H9 (cell line): ENCODE measurements around the gene SPACA5. TPM values are rescaled to one million over a fixed set of nuclear protein-coding genes. Genes with fewer than 3 reads are reported as not detected.
A peak's percentile ranks its signal among the peaks of the same experiment; 100 is the strongest.

Experiments used
- DNase-seq: peaks from one replicate; pipeline ENCODE4 v3.0.0-alpha.2; 2017
- H2AFZ ChIP-seq: one replicate; pipeline ENCODE4 v1.6.1; 2013; ENCODE audit warnings: mild to moderate bottlenecking, low read length, control low read depth, moderate library complexity
- H2AK5ac ChIP-seq: 2 replicates; pipeline ENCODE4 v1.6.1; 2013; ENCODE audit warnings: low read length, control low read depth, mixed read lengths; ENCODE audit not compliant: insufficient read length
- H2BK120ac ChIP-seq: one replicate; pipeline ENCODE4 v1.6.1; 2013; ENCODE audit warnings: low read depth, mild to moderate bottlenecking, low read length, control low read depth, inconsistent platforms; ENCODE audit not compliant: poor library complexity, severe bottlenecking
- H2BK12ac ChIP-seq: 2 replicates; pipeline ENCODE4 v1.6.1; 2013; ENCODE audit warnings: low read length, control low read depth, mixed read lengths, low read depth; ENCODE audit not compliant: insufficient read length
- H2BK15ac ChIP-seq: 2 replicates; pipeline ENCODE4 v1.6.1; 2013; ENCODE audit warnings: low read depth, low read length, control low read depth
- H2BK20ac ChIP-seq: one replicate; pipeline ENCODE4 v1.6.1; 2013; ENCODE audit warnings: low read depth, mild to moderate bottlenecking, low read length, control low read depth, inconsistent platforms; ENCODE audit not compliant: poor library complexity, severe bottlenecking
- H2BK5ac ChIP-seq: 2 replicates; pipeline ENCODE4 v1.6.1; 2013; ENCODE audit warnings: low read length, control low read depth, mixed read lengths; ENCODE audit not compliant: insufficient read length
- H3K14ac ChIP-seq: 2 replicates; pipeline ENCODE4 v1.6.1; 2013; ENCODE audit warnings: low read length, control low read depth; ENCODE audit not compliant: insufficient read depth
- H3K18ac ChIP-seq: 2 replicates; pipeline ENCODE4 v1.6.1; 2013; ENCODE audit warnings: low read depth, mild to moderate bottlenecking, mixed read lengths, low read length, control low read depth; ENCODE audit not compliant: insufficient read length
- H3K23ac ChIP-seq: 2 replicates; pipeline ENCODE4 v1.6.1; 2013; ENCODE audit warnings: low read length, control low read depth, mixed read lengths, low read depth; ENCODE audit not compliant: insufficient read length
- H3K23me2 ChIP-seq: 2 replicates; pipeline ENCODE4 v1.6.1; 2013; ENCODE audit warnings: low read depth, mild to moderate bottlenecking, mixed read lengths, low read length, control low read depth; ENCODE audit not compliant: insufficient read length, poor library complexity, severe bottlenecking
- H3K27ac ChIP-seq: 2 replicates; pipeline ENCODE4 v1.5.1; 2013; ENCODE audit warnings: low read length, control low read depth, mixed read lengths, low read depth; ENCODE audit not compliant: insufficient read length
- H3K27me3 ChIP-seq: 2 replicates; pipeline ENCODE4 v1.6.1; 2013; ENCODE audit warnings: low read length, control low read depth, inconsistent platforms; ENCODE audit not compliant: insufficient read depth
- H3K4ac ChIP-seq: 2 replicates; pipeline ENCODE4 v1.6.1; 2013; ENCODE audit warnings: low read depth, mild to moderate bottlenecking, control low read depth, inconsistent platforms, low read length, moderate library complexity
- H3K4me1 ChIP-seq: 2 replicates; pipeline ENCODE4 v1.6.1; 2013; ENCODE audit warnings: low read length, control low read depth, inconsistent platforms; ENCODE audit not compliant: insufficient read depth
- H3K4me2 ChIP-seq: 2 replicates; pipeline ENCODE4 v1.6.1; 2013; ENCODE audit warnings: low read length, control low read depth, mixed read lengths; ENCODE audit not compliant: insufficient read length, insufficient read depth
- H3K56ac ChIP-seq: 2 replicates; pipeline ENCODE4 v1.6.1; 2013; ENCODE audit warnings: low read depth, mild to moderate bottlenecking, mixed read lengths, low read length, control low read depth; ENCODE audit not compliant: insufficient read length
- H3K79me1 ChIP-seq: 2 replicates; pipeline ENCODE4 v1.6.1; 2013; ENCODE audit warnings: low read depth, mild to moderate bottlenecking, moderate library complexity, low read length, control low read depth, inconsistent platforms; ENCODE audit not compliant: insufficient read depth, poor library complexity, severe bottlenecking
- H3K79me2 ChIP-seq: 2 replicates; pipeline ENCODE4 v1.6.1; 2013; ENCODE audit warnings: low read length, control low read depth, inconsistent platforms; ENCODE audit not compliant: insufficient read depth
- H3K9ac ChIP-seq: 2 replicates; pipeline ENCODE4 v1.6.1; 2013; ENCODE audit warnings: low read length, control low read depth, mixed read lengths; ENCODE audit not compliant: insufficient read length; ENCODE audit errors: extremely low read depth
- H3K9me3 ChIP-seq: one replicate; pipeline ENCODE4 v1.6.1; 2013; ENCODE audit warnings: low read depth, low read length, inconsistent platforms; ENCODE audit not compliant: control insufficient read depth
- H3T11ph ChIP-seq: one replicate; pipeline ENCODE4 v1.6.1; 2013; ENCODE audit warnings: mild to moderate bottlenecking, low read length, control low read depth, inconsistent platforms
- H4K20me1 ChIP-seq: one replicate; pipeline ENCODE4 v1.6.1; 2013; ENCODE audit not compliant: control insufficient read depth, insufficient read length, insufficient read depth
- H4K5ac ChIP-seq: 2 replicates; pipeline ENCODE4 v1.6.1; 2013; ENCODE audit warnings: low read depth, mild to moderate bottlenecking, mixed read lengths, low read length, control low read depth; ENCODE audit not compliant: insufficient read length
- H4K8ac ChIP-seq: replicated peaks from 2 replicates; pipeline ENCODE4 v1.6.1; 2013; ENCODE audit warnings: low read length, control low read depth, mixed read lengths, low read depth; ENCODE audit not compliant: insufficient read length
- H4K91ac ChIP-seq: 2 replicates; pipeline ENCODE4 v1.6.1; 2013; ENCODE audit warnings: low read depth, mild to moderate bottlenecking, moderate library complexity, mixed read lengths, low read length, control low read depth; ENCODE audit not compliant: insufficient read length
- H3K27ac Mint-ChIP-seq, 3 experiments: 2 replicates in 2 of 3; 3 replicates in 1 of 3; pipeline ENCODE4 v1.8.0; 2020 to 2021; ENCODE audit warnings: mixed read lengths in 3 of 3, mild to moderate bottlenecking in 1 of 3, moderate library complexity in 1 of 3
- H3K27me3 Mint-ChIP-seq: 2 replicates; pipeline ENCODE4 v1.8.0; 2021; ENCODE audit warnings: low read depth, mild to moderate bottlenecking, moderate library complexity, mixed read lengths
- H3K36me3 Mint-ChIP-seq, 3 experiments: 2 replicates in 2 of 3; 3 replicates in 1 of 3; pipeline ENCODE4 v1.8.0; 2020 to 2021; ENCODE audit warnings: low read depth in 3 of 3, mixed read lengths in 3 of 3; ENCODE audit not compliant: insufficient read depth in 1 of 3
- H3K4me1 Mint-ChIP-seq, 2 experiments: 2 replicates each; pipeline ENCODE4 v1.8.0; 2020; ENCODE audit warnings: mixed read lengths in 2 of 2
- H3K4me3 Mint-ChIP-seq, 2 experiments: 2 replicates in 1 of 2; 3 replicates in 1 of 2; pipeline ENCODE4 v1.8.0; 2020 to 2021; ENCODE audit warnings: mild to moderate bottlenecking in 2 of 2, mixed read lengths in 2 of 2, moderate library complexity in 1 of 2
- H3K9me3 Mint-ChIP-seq, 2 experiments: 2 replicates in 1 of 2; 3 replicates in 1 of 2; pipeline ENCODE4 v1.8.0; 2020; ENCODE audit warnings: mild to moderate bottlenecking in 2 of 2, mixed read lengths in 2 of 2, moderate library complexity in 1 of 2
- CTCF ChIP-seq: fragments of 200-600 bp; sonication (generic); conservative IDR thresholded peaks from 3 replicates; pipeline ENCODE4 v1.8.0; 2021; ENCODE audit warnings: antibody characterized with exemption, mild to moderate bottlenecking
- WGBS: extraction: QIAGEN DNeasy Blood & Tissue Kit; methylation state at CpG from one replicate; pipeline ENCODE4 v1.1.7; 2013; ENCODE audit warnings: missing lambda C conversion rate, low lambda C conversion rate, mixed read lengths; ENCODE audit not compliant: insufficient read length; ENCODE audit errors: extremely low coverage; 5-methylcytosine and 5-hydroxymethylcytosine counted together
- total RNA-seq: library from RNA; stranded (reverse); gene quantifications from 2 replicates; pipeline ENCODE4 v1.2.1, GENCODE V29; 2021

SPACA5 gene
- total RNA-seq, 1 experiment from 2014 or later: not detected

GRCh38 chrX:47958761-47959342 is 47.9 kb upstream of the SPACA5 start:
- H3K27ac Mint-ChIP-seq: no peak overlapping the region
- H3K23me2 ChIP-seq: no peaks in the 10 kb centered on the region
- TF ChIP-seq CTCF: peak; percentile 55; the same call in 2 of the 3 replicates
- H3K14ac ChIP-seq: no peak overlapping the region
- H3K4ac ChIP-seq: no peak overlapping the region
- no peak overlapping the region for H3T11ph ChIP-seq
- H4K20me1 ChIP-seq: no peaks in the 10 kb centered on the region
- no peak overlapping the region for H2BK5ac ChIP-seq
- peaks cover 46% of the 10 kb centered on the region for H3K9me3 ChIP-seq
- no peak overlapping the region for H3K4me3 Mint-ChIP-seq
- no peak overlapping the region for H2BK15ac ChIP-seq
- H4K8ac ChIP-seq: no peak overlapping the region
- H2BK20ac ChIP-seq: no peak overlapping the region
- DNase-seq: peak; percentile 36
- H3K79me2 ChIP-seq: no peaks in the 10 kb centered on the region
- no peak overlapping the region for H2AFZ ChIP-seq
- peaks cover 15 to 26% (median 19%) of the 10 kb centered on the region in 3 experiments; a peak in 6 of 7 replicates for H3K36me3 Mint-ChIP-seq
- no peak overlapping the region for H2BK12ac ChIP-seq
- H3K56ac ChIP-seq: no peak overlapping the region
- H4K91ac ChIP-seq: no peak overlapping the region
- H3K4me1 ChIP-seq: no peaks in the 10 kb centered on the region
- peaks cover 4 to 7% of the 10 kb centered on the region in 2 experiments; a peak in 2 of 4 replicates for H3K4me1 Mint-ChIP-seq
- no peak overlapping the region for H2BK120ac ChIP-seq
- no peak overlapping the region for H3K9ac ChIP-seq
- H3K23ac ChIP-seq: no peak overlapping the region
- no peaks in the 10 kb centered on the region; the same call in 1 of the 2 replicates for H3K27me3 Mint-ChIP-seq
- H3K9me3 Mint-ChIP-seq: peaks cover 68 to 73% of the 10 kb centered on the region in 2 experiments
- no peak overlapping the region for H4K5ac ChIP-seq
- no peak overlapping the region for H2AK5ac ChIP-seq
- H3K27me3 ChIP-seq: no peaks in the 10 kb centered on the region
- no peak overlapping the region for H3K18ac ChIP-seq
- H3K27ac ChIP-seq: no peak overlapping the region
- no CpG with 5 or more reads among the region's 4 CpGs for WGBS
- no peak overlapping the region for H3K4me2 ChIP-seq
- no peaks in the 10 kb centered on the region for H3K79me1 ChIP-seq
